K562 (cell line): ENCODE results near the gene NAA38. TPM values are rescaled to one million over a fixed set of nuclear protein-coding genes. Genes with fewer than 3 reads are reported as not detected.

ENCODE experiments used
- HNRNPK ChIP-seq: fragments of 200-400 bp; formaldehyde crosslinking; IDR thresholded peaks from one replicate; pipeline ENCODE4 v1.6.1; 2018; ENCODE audit warnings: mild to moderate bottlenecking, low read depth, low read length; ENCODE audit not compliant: poor library complexity, severe bottlenecking
- RFX1 ChIP-seq: fragments of 450-650 bp; IDR thresholded peaks from 2 replicates; pipeline ENCODE4 v1.6.1; 2016; ENCODE audit warnings: mild to moderate bottlenecking, moderate library complexity
- polyA plus RNA-seq, 8 experiments: library from polyadenylated mRNA; depleted of rRNA in 4 of 8; stranded (reverse) in 5 of 8; unstranded in 3 of 8; fragments of >200 nt; fragmentation: Nextera tagmentation in 2 of 8; fragmentation: Illumina TruSeq in 1 of 8; extraction: Ambion mirVana in 2 of 8; extraction: Trizol in 1 of 8; gene quantifications; 2 replicates each; pipeline versions ENCODE4 v1.2.1 to v1.2.3, GENCODE V29; 2011 to 2014; ENCODE audit warnings: inconsistent platforms in 1 of 8, missing spikeins in 1 of 8
- total RNA-seq, 7 experiments: library from RNA; depleted of rRNA in 6 of 7; stranded (reverse); fragments of >200 nt in 6 of 7; fragmentation: Illumina TruSeq in 2 of 7; extraction: Trizol in 2 of 7; gene quantifications; 2 replicates each; pipeline versions ENCODE4 v1.2.1 to v1.2.3, GENCODE V29; 2011 to 2021; ENCODE audit warnings: low replicate concordance in 1 of 7
- TF ChIP-seq, protein P1 (sequence below): sonication (generic); formaldehyde crosslinking; IDR thresholded peaks from 2 replicates; pipeline ENCODE4 v1.8.0; 2022; ENCODE audit warnings: mild to moderate bottlenecking, missing genetic modification reagents
- TF ChIP-seq, protein P2 (sequence below), 2 experiments: fragments of 200-800 bp in 1 of 2; sonication (Bioruptor generic) in 1 of 2; sonication (generic) in 1 of 2; formaldehyde crosslinking in 1 of 2; IDR thresholded peaks in 1 of 2; conservative IDR thresholded peaks in 1 of 2; 2 replicates each; pipeline versions ENCODE4 v1.5.0 to v1.6.1; 2016 to 2020; ENCODE audit warnings: missing compliant biosample characterization in 1 of 2, missing genetic modification characterization in 1 of 2, missing genetic modification reagents in 1 of 2

Gene NAA38
- total and polyA plus RNA-seq, 9 of the 15 experiments (the other 6 are each of a cell fraction or from before 2014, with no cell fraction given), result 16.4 to 99.8 (median 57.3) TPM

DNA sequence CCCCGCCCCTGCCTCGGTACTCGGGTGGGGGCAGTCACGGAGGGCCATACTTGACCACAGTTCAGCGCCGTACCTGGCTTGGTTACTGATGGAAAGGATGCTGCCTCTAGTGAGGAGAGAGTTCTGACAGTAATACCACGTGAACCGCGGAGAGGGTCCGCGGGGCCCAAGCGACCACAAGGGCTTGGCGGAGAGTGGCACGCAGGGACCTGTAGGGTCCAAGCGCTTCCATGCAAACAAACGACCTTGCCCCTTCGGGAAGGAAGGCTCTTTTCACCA lies 14.2 kb downstream of the NAA38 start (continued):
- TF ChIP-seq, protein P1, sequence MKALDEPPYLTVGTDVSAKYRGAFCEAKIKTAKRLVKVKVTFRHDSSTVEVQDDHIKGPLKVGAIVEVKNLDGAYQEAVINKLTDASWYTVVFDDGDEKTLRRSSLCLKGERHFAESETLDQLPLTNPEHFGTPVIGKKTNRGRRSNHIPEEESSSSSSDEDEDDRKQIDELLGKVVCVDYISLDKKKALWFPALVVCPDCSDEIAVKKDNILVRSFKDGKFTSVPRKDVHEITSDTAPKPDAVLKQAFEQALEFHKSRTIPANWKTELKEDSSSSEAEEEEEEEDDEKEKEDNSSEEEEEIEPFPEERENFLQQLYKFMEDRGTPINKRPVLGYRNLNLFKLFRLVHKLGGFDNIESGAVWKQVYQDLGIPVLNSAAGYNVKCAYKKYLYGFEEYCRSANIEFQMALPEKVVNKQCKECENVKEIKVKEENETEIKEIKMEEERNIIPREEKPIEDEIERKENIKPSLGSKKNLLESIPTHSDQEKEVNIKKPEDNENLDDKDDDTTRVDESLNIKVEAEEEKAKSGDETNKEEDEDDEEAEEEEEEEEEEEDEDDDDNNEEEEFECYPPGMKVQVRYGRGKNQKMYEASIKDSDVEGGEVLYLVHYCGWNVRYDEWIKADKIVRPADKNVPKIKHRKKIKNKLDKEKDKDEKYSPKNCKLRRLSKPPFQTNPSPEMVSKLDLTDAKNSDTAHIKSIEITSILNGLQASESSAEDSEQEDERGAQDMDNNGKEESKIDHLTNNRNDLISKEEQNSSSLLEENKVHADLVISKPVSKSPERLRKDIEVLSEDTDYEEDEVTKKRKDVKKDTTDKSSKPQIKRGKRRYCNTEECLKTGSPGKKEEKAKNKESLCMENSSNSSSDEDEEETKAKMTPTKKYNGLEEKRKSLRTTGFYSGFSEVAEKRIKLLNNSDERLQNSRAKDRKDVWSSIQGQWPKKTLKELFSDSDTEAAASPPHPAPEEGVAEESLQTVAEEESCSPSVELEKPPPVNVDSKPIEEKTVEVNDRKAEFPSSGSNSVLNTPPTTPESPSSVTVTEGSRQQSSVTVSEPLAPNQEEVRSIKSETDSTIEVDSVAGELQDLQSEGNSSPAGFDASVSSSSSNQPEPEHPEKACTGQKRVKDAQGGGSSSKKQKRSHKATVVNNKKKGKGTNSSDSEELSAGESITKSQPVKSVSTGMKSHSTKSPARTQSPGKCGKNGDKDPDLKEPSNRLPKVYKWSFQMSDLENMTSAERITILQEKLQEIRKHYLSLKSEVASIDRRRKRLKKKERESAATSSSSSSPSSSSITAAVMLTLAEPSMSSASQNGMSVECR (CRISPR knock-in tag), result no peak
- TF ChIP-seq, protein P2, sequence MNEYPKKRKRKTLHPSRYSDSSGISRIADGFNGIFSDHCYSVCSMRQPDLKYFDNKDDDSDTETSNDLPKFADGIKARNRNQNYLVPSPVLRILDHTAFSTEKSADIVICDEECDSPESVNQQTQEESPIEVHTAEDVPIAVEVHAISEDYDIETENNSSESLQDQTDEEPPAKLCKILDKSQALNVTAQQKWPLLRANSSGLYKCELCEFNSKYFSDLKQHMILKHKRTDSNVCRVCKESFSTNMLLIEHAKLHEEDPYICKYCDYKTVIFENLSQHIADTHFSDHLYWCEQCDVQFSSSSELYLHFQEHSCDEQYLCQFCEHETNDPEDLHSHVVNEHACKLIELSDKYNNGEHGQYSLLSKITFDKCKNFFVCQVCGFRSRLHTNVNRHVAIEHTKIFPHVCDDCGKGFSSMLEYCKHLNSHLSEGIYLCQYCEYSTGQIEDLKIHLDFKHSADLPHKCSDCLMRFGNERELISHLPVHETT (CRISPR knock-in tag; conservative IDR thresholded peaks at IDR 0.05 in 1 of 2, IDR thresholded peaks at IDR 0.05 in 1 of 2), result no peak
- TF ChIP-seq HNRNPK (no peak), RFX1 (no peak)
